HG03354 (cell line): ENCODE measurements around the gene TNKS1BP1.
"Not testable (repeated sequence)": the region's sequence is repeated elsewhere in the genome, so short reads cannot be mapped to it uniquely, and the experiment has no call there.

Experiments
- ATAC-seq: cut with Tn5 transposase; IDR thresholded peaks from one replicate; pipeline ENCODE4 v1.9.1; 2021; ENCODE audit warnings: mild to moderate bottlenecking; ENCODE audit not compliant: unreplicated experiment, poor library complexity, severe bottlenecking

The TNKS1BP1 gene

GRCh38 chr11:57357310-57357709 is 32.6 kb upstream of the TNKS1BP1 start:
- no peak for ATAC-seq

GRCh38 chr11:57356268-57356667 is 31.5 kb upstream of the TNKS1BP1 start:
- no peak for ATAC-seq

- ATAC-seq = no peak
Measured at GRCh38 chr11:57354699-57355098, 29.9 kb upstream of the TNKS1BP1 start.

GRCh38 chr11:57353852-57354251 is 29.1 kb upstream of the TNKS1BP1 start:
- no peak for ATAC-seq

- no peak for ATAC-seq
Measured at GRCh38 chr11:57353446-57353845, 28.7 kb upstream of the TNKS1BP1 start.

GRCh38 chr11:57353036-57353435 is 28.3 kb upstream of the TNKS1BP1 start:
- ATAC-seq = no peak

GRCh38 chr11:57349491-57350274 is 24.9 kb upstream of the TNKS1BP1 start:
- no peak for ATAC-seq

- no peak for ATAC-seq
Measured at GRCh38 chr11:57348636-57349313, 24.0 kb upstream of the TNKS1BP1 start.

GRCh38 chr11:57348052-57348451 is 23.3 kb upstream of the TNKS1BP1 start:
- ATAC-seq = no peak

GRCh38 chr11:57347336-57347735 is 22.6 kb upstream of the TNKS1BP1 start:
- no peak for ATAC-seq

GRCh38 chr11:57345555-57346211 is 20.9 kb upstream of the TNKS1BP1 start:
- peak; percentile 79 for ATAC-seq

GRCh38 chr11:57344826-57345225 is 20.1 kb upstream of the TNKS1BP1 start:
- ATAC-seq = no peak

- no peak for ATAC-seq
Measured at GRCh38 chr11:57343825-57344224, 19.1 kb upstream of the TNKS1BP1 start.

- no peak for ATAC-seq
Measured at GRCh38 chr11:57342702-57343101, 17.9 kb upstream of the TNKS1BP1 start.

- ATAC-seq = no peak
Measured at GRCh38 chr11:57341250-57341808, 16.6 kb upstream of the TNKS1BP1 start.

GRCh38 chr11:57340039-57340615 is 15.4 kb upstream of the TNKS1BP1 start:
- ATAC-seq = no peak

GRCh38 chr11:57339328-57339727 is 14.6 kb upstream of the TNKS1BP1 start:
- no peak for ATAC-seq

GRCh38 chr11:57338142-57338541 is 13.4 kb upstream of the TNKS1BP1 start, which contains the start of gene P2RX3:
Gene P2RX3 (plus strand): TSS chr11:57338352. CDS start chr11:57338551, 199 bp downstream.
- ATAC-seq = no peak

GRCh38 chr11:57336856-57337255 is 12.1 kb upstream of the TNKS1BP1 start:
- ATAC-seq = not testable (repeated sequence)

GRCh38 chr11:57336111-57336666 is 11.4 kb upstream of the TNKS1BP1 start:
- ATAC-seq = no peak
